HUES6 (cell line): ENCODE measurements around the gene NEK10.

ENCODE experiments used
- H3K27ac ChIP-seq: 2 replicates; pipeline ENCODE4 v1.7.0; 2013; ENCODE audit warnings: low read depth, mild to moderate bottlenecking, low read length, inconsistent platforms
- H3K27me3 ChIP-seq: 2 replicates; pipeline ENCODE4 v1.6.1; 2013; ENCODE audit warnings: low read length; ENCODE audit not compliant: control insufficient read depth, insufficient read depth
- H3K36me3 ChIP-seq: 2 replicates; pipeline ENCODE4 v1.6.1; 2013; ENCODE audit warnings: low read length; ENCODE audit not compliant: control insufficient read depth, insufficient read depth
- H3K4me1 ChIP-seq: 2 replicates; pipeline ENCODE4 v1.6.1; 2013; ENCODE audit warnings: low read length; ENCODE audit not compliant: control insufficient read depth, insufficient read depth
- H3K4me3 ChIP-seq: 2 replicates; pipeline ENCODE4 v1.5.1; 2013; ENCODE audit warnings: low read depth, low read length
- H3K9ac ChIP-seq: one replicate; pipeline ENCODE4 v1.6.1; 2013; ENCODE audit warnings: mild to moderate bottlenecking, low read length
- H3K9me3 ChIP-seq: 2 replicates; pipeline ENCODE4 v1.6.1; 2013; ENCODE audit warnings: low read depth, low read length; ENCODE audit not compliant: control insufficient read depth, insufficient read depth

NEK10 gene

DNA sequence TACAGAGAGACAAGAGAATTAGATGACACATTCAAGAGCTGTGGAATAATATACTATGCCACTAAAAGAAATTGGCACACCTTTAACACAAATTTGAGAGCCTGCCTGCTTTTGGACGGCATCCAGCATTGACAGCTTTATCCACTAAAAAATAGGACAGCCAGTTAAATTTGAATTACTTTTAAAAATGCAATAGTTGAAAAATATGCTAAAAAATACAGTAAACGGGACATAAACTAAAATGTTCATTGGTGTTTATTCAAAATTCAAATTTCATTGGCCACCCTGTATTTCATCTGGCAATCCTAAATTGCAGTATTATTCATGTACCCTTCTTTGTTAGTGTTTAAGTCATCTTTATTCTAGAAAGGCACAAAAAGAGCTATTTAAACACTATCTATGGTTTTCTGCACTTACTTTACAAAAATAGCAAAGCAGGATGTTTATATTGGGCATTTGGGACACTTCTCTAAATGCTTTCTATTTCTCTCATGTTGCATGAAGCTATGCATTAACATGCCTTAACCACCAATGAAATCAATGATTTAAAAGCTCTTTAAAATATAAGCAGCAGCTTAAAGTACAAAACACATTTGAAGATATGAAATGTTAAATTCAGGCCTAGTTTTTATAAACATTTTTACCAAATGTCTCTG is 160.1 kb downstream of the NEK10 start:
- Histone ChIP-seq H3K27ac (no peak overlapping the region), H3K27me3 (no peaks in the 10 kb centered on the region), H3K4me1 (peaks cover 11% of the 10 kb centered on the region; the same call in 1 of the 2 replicates), H3K36me3 (no peaks in the 10 kb centered on the region), H3K9ac (no peak overlapping the region), H3K9me3 (no peaks in the 10 kb centered on the region; the same call in 1 of the 2 replicates), H3K4me3 (no peak overlapping the region)

DNA sequence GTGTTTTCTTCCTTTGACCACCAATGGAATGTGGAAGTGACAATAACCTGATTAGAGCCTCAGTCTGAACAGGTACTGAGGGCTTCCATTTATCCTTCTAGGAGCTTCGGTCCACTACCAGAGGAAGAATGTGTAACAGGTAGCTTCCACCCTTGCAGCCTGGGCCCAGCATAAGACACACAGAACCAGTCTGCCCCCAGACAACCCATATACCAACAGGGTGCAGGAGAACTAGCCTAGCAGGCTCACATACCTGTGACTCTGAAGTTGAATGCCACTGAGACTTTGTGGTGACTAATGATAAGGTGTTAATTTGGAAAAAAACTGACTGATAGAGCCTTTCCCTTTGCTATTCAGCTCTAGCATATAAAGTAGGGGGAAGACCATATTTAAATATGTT is 166.2 kb downstream of the NEK10 start:
- no peaks in the 10 kb centered on the region; the same call in 1 of the 2 replicates for H3K9me3 ChIP-seq
- H3K36me3 ChIP-seq: no peaks in the 10 kb centered on the region

DNA sequence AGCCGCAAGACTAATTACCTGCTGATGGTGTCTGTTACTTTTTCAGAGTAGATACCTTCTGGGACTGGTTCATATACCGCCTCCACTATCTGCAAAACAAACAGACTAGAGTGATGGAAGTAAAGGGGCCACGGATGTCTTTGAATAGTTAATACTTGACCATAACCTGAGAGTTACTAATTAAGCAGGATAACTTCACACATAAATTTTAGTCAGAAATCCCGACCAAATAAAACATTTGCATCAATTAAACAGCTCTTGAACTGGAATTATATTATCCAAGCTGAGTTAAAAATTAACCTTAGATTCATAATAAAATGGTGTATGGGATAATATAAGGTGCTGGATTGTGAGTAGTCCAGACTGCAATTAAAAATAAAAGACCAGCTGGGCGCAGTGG is 167.7 kb downstream of the NEK10 start:
- Histone ChIP-seq H3K4me1 (no peaks in the 10 kb centered on the region), H3K9me3 (peaks cover 3% of the 10 kb centered on the region), H3K4me3 (no peak overlapping the region), H3K9ac (no peak overlapping the region), H3K27me3 (no peaks in the 10 kb centered on the region), H3K27ac (no peak overlapping the region), H3K36me3 (no peaks in the 10 kb centered on the region)

More for the DNA sequence above, 166.2 kb downstream of the NEK10 start:
- no peak overlapping the region for H3K9ac ChIP-seq
- H3K4me1 ChIP-seq: no peaks in the 10 kb centered on the region
- H3K27ac ChIP-seq: no peak overlapping the region
- no peaks in the 10 kb centered on the region for H3K27me3 ChIP-seq
- H3K4me3 ChIP-seq: no peak overlapping the region

DNA sequence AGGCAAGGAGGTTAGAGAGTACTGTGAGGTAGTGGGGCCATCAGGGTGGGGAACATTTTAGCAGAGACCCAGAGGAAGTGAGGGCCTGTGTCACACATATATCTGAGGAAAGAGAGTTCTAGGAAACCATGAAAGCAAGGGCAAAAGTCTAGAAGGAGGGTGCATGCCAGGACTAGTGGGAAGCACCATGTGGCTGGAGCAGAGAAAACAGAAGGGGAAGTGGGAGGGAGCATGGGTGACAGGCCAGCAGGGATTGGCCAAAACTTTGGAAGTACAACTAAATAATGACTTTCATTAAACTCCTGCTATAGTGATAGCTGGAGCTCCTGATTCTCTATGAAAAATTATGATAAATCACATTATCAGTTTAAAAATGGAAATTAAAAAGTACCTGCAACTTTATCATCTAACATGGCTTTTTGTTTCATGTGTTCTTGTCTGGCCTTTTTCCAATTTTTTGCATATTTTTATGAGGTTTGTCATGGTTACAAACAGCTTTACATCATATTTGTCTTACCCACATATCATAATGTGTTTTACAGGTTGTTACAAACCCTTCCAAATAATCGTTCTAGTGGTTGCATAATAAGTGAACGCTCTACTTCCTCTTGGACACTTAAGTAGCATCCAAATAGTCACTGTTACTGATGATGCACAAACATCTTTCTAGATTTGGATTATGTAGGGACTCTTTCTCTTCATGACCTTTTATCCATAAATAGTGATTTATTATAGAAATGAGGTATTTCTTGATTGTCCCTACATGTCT is 168.3 kb downstream of the NEK10 start:
- Histone ChIP-seq H3K36me3 (no peaks in the 10 kb centered on the region), H3K9me3 (peaks cover 5% of the 10 kb centered on the region), H3K27ac (no peak overlapping the region), H3K27me3 (no peaks in the 10 kb centered on the region), H3K4me3 (no peak overlapping the region), H3K4me1 (no peaks in the 10 kb centered on the region), H3K9ac (no peak overlapping the region)

DNA sequence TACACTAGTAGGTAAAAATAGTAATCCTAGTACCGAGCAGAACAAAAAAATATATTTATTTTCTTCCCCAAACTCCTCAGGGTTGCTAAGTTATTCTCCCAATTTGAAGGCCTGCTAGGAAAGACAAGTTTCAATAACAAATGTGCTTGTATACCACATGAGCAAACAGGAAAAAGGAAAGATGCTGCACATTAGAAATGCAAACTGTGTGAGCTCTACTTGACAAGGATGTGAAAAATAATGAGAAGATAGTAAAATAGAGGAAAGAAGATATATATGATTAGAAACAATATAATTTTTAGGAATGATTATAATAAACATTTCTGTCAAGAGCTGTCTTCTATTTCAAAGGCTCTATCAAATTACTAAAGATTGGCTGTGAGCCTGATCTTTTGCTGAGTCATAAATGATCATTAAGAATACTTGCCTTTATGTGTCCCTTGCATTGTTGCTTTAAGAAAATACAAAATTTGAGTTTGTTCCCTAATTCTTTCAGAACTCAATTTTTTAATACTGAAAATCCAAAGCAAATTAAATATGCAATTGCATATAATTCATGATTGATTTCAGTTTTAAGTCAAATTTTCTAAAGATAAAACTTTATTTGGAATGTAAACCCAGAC is 174.2 kb downstream of the NEK10 start:
- Histone ChIP-seq H3K27ac (no peak overlapping the region), H3K4me3 (no peak overlapping the region), H3K27me3 (no peaks in the 10 kb centered on the region), H3K36me3 (no peaks in the 10 kb centered on the region), H3K4me1 (no peaks in the 10 kb centered on the region), H3K9ac (no peak overlapping the region), H3K9me3 (peaks cover 5% of the 10 kb centered on the region)

DNA sequence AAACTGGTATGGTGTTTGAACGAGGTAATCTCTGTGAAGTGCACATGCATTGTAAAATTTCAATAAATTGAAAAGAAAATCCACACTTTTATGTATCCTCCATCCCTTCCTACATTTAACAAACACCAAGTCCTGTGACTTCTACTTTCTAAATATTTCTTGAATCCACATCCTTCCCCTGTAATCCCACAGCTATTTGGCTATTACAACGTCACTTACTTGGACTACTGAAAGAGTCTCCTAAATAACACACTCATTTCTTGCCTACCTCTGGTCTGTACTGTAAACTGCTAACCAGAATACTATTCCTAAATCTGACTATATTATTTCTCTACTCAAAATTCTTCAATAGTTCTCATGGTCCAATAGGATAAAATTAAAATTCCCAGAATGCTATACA is 176.1 kb downstream of the NEK10 start:
- no peaks in the 10 kb centered on the region for H3K27me3 ChIP-seq
- no peak overlapping the region for H3K27ac ChIP-seq
- H3K4me3 ChIP-seq: no peak overlapping the region
- H3K9ac ChIP-seq: no peak overlapping the region
- H3K4me1 ChIP-seq: no peaks in the 10 kb centered on the region
- peaks cover 5% of the 10 kb centered on the region for H3K9me3 ChIP-seq
- no peaks in the 10 kb centered on the region for H3K36me3 ChIP-seq

DNA sequence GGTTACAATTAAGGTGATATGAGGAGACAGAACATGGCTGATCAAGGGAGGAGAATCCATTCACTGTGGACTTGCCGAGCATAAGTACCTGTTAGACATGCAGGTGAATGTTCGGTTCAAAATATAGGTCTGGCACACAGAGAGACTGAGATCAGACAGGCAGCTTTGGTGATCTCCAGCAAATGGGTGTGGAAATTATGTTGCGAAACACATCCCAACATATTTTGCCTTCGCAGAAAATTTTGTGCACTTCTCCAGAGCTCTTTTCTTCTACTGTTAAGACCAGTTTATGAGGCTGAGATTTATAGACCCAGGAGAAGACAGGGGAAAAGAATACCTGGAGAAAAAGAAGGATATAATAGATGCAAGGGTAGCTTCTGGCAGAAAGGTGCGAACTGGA is 183.2 kb downstream of the NEK10 start:
- Histone ChIP-seq H3K27ac (no peak overlapping the region), H3K9me3 (no peaks in the 10 kb centered on the region), H3K36me3 (no peaks in the 10 kb centered on the region), H3K4me3 (no peak overlapping the region), H3K9ac (no peak overlapping the region), H3K4me1 (no peaks in the 10 kb centered on the region), H3K27me3 (no peaks in the 10 kb centered on the region)

DNA sequence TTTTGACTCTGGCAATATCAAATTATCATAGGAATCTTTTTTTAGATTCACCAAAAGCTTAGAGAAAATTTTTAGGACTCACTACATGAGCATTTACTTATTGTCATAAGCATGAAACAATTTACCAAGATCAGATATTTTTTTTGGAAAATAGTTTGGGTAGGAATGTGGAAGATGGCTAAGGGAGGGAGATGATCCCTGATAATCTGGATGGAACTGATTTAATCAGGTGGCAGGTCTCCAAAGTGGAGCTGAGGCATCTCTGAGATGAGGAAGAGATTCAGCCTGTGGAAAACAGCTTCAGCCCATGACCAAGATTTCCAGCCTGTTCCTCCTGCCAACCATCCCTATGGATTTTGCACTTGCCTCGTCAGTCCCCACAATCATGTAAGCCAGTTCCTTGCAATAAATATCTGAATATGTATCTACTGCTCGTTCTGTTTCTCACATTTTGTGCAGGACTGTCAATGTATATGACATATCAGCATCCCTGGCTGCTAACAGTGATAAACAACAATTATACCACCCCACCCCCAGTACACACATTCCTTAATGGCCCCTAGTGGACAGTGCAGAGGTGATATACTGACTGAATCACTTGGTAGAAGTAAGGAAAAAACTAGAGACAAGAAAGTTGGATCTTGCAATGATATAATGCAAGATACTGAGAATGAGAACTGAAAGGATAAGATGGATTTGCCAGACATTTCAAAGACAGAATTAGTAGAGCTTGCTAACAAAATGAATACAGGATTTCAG is 183.8 kb downstream of the NEK10 start:
- no peak overlapping the region for H3K27ac ChIP-seq
- no peak overlapping the region for H3K9ac ChIP-seq
- H3K9me3 ChIP-seq: no peaks in the 10 kb centered on the region
- H3K4me1 ChIP-seq: no peaks in the 10 kb centered on the region
- no peaks in the 10 kb centered on the region for H3K27me3 ChIP-seq
- no peak overlapping the region for H3K4me3 ChIP-seq
- H3K36me3 ChIP-seq: no peaks in the 10 kb centered on the region

DNA sequence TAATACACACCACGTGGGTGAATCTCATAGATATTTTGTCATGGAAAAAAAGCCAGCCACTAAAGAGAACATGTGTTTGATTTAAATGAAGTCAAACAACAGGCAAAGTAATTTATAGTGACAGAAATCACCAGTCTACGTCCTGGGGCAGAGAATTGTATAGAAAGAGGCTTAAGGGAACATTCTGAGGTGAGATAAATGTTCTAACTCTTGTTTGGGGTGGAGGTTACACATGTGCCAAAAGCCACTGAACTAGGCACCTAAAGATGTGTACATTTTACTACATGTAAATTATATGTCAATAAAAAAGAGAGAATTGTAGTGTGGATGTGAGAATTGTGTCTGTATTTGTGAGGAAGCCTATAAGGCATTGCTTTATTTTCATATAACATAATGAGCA is 184.9 kb downstream of the NEK10 start:
- no peak overlapping the region for H3K27ac ChIP-seq
- no peaks in the 10 kb centered on the region for H3K4me1 ChIP-seq
- H3K9ac ChIP-seq: no peak overlapping the region
- no peaks in the 10 kb centered on the region for H3K27me3 ChIP-seq
- H3K9me3 ChIP-seq: no peaks in the 10 kb centered on the region
- H3K36me3 ChIP-seq: no peaks in the 10 kb centered on the region
- H3K4me3 ChIP-seq: no peak overlapping the region

DNA sequence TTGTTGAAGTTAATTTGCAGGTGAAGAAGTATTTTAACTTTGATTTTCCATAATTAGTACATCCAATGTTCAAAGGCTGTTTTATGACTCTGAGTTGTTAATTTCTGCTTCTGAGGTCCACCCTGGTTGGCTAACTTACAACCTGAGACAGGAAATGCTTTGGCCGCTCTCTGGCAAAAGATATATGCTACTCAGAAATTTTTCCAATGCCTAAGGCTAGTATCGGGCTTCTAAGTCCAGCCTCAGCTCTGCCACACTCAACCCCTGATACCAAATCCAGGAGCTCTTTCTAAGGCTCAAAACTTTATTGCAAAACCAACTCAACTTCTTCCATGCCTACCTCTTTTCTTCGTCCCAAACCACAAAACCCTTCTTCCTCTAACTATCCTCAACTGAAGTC is 192.9 kb downstream of the NEK10 start:
- Histone ChIP-seq H3K36me3 (no peaks in the 10 kb centered on the region), H3K27ac (no peak overlapping the region), H3K9ac (no peak overlapping the region), H3K4me1 (no peaks in the 10 kb centered on the region), H3K27me3 (no peaks in the 10 kb centered on the region), H3K9me3 (no peaks in the 10 kb centered on the region), H3K4me3 (no peak overlapping the region)

DNA sequence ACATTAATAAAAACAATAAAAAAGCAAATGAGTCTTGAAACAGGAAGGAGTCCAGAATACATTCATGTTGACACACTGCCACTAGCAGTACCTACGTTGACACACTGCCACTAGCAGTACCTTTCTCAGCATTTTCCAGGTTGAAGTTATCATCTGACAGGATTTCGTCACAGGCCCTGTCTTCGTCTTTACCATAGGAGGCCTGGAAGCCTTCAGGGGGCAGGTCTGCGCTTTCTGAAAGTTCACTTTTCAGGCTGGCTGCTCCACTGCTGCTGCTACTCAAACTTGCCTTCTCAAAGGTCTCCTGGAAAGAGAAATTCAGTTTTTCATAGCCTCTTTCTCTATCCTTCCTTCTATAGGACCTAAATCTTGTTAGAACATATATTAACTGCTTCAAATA is 194.7 kb downstream of the NEK10 start:
- no peaks in the 10 kb centered on the region for H3K4me1 ChIP-seq
- H3K4me3 ChIP-seq: no peak overlapping the region
- H3K36me3 ChIP-seq: no peaks in the 10 kb centered on the region
- H3K27ac ChIP-seq: no peak overlapping the region
- no peak overlapping the region for H3K9ac ChIP-seq
- no peaks in the 10 kb centered on the region for H3K9me3 ChIP-seq
- no peaks in the 10 kb centered on the region for H3K27me3 ChIP-seq
